ENCODE measurements around the gene NTNG2. TPM values are rescaled to one million over a fixed set of nuclear protein-coding genes. Genes with fewer than 3 reads are reported as not detected.

Gene NTNG2
- polyA plus RNA-seq, 1 donor from 2014 or later: 0.43 TPM

DNA sequence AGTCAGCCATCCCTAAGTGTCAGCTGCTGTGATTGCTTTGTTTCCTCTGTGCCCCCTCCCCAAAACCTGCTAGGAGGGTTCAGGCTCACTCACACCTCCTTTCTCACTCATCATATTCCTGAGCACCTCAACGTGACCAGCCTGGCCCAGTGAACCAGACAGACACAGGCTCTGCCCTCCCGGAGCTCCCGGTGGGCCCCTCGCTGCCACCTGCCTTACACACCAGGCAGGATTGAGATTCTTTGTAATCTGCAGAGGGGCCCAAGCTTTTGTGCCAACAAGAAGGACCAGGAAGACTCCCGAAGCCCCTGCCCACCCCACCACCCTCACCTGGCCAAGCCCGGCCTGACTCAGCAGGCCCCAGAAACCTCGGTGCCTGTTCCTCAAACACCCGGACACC is 87.8 kb downstream of the NTNG2 start:
- Histone ChIP-seq H3K36me3 (ENCODE audit: insufficient read depth, low read length) (no peaks in the 10 kb centered on the region), H3K27me3 (ENCODE audit: insufficient read depth, low read depth, low read length) (no peaks in the 10 kb centered on the region), H4K20me1 (ENCODE audit: insufficient read depth) (no peaks in the 10 kb centered on the region), H2AFZ (ENCODE audit: low read depth, low read length) (no peak overlapping the region), H3F3A (ENCODE audit: insufficient read depth, low read length, poor library complexity, severe bottlenecking) (no peaks in the 10 kb centered on the region), H3K27ac (ENCODE audit: low read length) (no peak overlapping the region), H3K4me2 (ENCODE audit: low read length) (no peak overlapping the region), H3K9me3 (ENCODE audit: low read length) (no peaks in the 10 kb centered on the region), H3K79me2 (replicated peaks; ENCODE audit: insufficient read depth, low read length) (no peaks in the 10 kb centered on the region), H3K9me2 (ENCODE audit: insufficient read depth, low read length) (no peaks in the 10 kb centered on the region), H3K9ac (ENCODE audit: low read length) (no peak overlapping the region), H3K4me3 (ENCODE audit: low read length) (no peak overlapping the region)
- TF ChIP-seq TAF1 (IDR thresholded peaks at IDR 0.05; ENCODE audit: low read depth) (no peak), POLR2AphosphoS5 (IDR thresholded peaks at IDR 0.05) (no peak), EZH2 (IDR thresholded peaks at IDR 0.05; ENCODE audit: borderline replicate concordance, insufficient read depth, low read length, poor library complexity, severe bottlenecking) (no peak), EP300 (conservative IDR thresholded peaks at IDR 0.05; ENCODE audit: poor library complexity, severe bottlenecking) (no peak)
- TF ChIP-seq, protein P1, sequence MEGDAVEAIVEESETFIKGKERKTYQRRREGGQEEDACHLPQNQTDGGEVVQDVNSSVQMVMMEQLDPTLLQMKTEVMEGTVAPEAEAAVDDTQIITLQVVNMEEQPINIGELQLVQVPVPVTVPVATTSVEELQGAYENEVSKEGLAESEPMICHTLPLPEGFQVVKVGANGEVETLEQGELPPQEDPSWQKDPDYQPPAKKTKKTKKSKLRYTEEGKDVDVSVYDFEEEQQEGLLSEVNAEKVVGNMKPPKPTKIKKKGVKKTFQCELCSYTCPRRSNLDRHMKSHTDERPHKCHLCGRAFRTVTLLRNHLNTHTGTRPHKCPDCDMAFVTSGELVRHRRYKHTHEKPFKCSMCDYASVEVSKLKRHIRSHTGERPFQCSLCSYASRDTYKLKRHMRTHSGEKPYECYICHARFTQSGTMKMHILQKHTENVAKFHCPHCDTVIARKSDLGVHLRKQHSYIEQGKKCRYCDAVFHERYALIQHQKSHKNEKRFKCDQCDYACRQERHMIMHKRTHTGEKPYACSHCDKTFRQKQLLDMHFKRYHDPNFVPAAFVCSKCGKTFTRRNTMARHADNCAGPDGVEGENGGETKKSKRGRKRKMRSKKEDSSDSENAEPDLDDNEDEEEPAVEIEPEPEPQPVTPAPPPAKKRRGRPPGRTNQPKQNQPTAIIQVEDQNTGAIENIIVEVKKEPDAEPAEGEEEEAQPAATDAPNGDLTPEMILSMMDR (IDR thresholded peaks at IDR 0.05; ENCODE audit: poor library complexity, severe bottlenecking): no peak

DNA sequence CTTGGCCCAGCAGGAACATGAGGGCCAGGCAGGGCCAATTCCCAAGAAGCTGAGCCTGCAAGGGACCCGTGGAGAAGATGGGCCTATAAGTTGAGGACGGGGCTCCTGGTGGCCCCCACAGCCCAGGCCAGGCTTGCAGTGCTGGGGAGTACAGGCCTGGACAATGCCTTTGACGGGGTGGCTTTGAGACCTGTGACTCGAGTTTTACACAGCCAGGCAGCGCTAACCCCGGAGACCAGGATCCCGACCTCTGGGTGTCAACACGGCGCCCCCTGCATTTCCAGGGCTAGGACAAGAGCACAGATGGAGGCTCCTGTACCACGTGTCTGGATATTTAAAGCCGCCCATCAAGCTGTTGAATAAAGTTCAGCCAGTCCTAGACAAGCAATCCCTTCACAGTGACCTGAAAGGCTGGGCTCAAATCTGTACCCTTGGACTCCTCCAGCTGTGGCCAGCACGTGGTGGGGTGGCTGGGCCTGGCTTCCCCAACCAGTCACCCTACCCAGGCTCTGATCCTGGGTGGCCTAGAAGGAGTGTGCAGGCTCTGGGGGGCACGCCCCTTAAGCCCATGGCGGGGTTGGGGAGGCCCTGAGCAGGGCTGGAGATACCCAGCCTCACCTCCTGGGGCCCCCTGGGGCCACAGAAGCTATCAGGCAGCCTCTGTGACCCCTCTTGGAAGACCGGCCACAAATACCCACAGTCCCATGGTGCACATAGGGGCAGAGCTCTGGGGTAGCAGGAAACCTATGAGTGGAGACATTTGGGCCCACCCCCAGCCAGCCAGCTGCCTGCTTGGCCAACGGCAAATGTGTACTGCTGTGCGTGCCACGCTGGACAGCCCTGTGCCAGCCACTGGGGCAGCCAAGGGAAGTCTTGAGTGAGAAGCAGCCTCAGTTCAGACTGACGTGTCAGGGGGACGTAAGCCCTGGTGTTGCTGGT is 88.7 kb downstream of the NTNG2 start:
- H3K36me3 ChIP-seq (ENCODE audit: insufficient read depth, low read length): no peaks in the 10 kb centered on the region
- H3K9ac ChIP-seq (ENCODE audit: low read length): no peak overlapping the region
- no peak overlapping the region for H2AFZ ChIP-seq (ENCODE audit: low read depth, low read length)
- no peak overlapping the region for H3K4me2 ChIP-seq (ENCODE audit: low read length)
- TF ChIP-seq EZH2 (IDR thresholded peaks at IDR 0.05; ENCODE audit: borderline replicate concordance, insufficient read depth, low read length, poor library complexity, severe bottlenecking) (no peak), POLR2AphosphoS5 (IDR thresholded peaks at IDR 0.05) (no peak), EP300 (conservative IDR thresholded peaks at IDR 0.05; ENCODE audit: poor library complexity, severe bottlenecking) (no peak)
- TF ChIP-seq, protein P2, sequence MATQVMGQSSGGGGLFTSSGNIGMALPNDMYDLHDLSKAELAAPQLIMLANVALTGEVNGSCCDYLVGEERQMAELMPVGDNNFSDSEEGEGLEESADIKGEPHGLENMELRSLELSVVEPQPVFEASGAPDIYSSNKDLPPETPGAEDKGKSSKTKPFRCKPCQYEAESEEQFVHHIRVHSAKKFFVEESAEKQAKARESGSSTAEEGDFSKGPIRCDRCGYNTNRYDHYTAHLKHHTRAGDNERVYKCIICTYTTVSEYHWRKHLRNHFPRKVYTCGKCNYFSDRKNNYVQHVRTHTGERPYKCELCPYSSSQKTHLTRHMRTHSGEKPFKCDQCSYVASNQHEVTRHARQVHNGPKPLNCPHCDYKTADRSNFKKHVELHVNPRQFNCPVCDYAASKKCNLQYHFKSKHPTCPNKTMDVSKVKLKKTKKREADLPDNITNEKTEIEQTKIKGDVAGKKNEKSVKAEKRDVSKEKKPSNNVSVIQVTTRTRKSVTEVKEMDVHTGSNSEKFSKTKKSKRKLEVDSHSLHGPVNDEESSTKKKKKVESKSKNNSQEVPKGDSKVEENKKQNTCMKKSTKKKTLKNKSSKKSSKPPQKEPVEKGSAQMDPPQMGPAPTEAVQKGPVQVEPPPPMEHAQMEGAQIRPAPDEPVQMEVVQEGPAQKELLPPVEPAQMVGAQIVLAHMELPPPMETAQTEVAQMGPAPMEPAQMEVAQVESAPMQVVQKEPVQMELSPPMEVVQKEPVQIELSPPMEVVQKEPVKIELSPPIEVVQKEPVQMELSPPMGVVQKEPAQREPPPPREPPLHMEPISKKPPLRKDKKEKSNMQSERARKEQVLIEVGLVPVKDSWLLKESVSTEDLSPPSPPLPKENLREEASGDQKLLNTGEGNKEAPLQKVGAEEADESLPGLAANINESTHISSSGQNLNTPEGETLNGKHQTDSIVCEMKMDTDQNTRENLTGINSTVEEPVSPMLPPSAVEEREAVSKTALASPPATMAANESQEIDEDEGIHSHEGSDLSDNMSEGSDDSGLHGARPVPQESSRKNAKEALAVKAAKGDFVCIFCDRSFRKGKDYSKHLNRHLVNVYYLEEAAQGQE (IDR thresholded peaks at IDR 0.05; ENCODE audit: borderline replicate concordance): no peak
- no peaks in the 10 kb centered on the region for H3F3A ChIP-seq (ENCODE audit: insufficient read depth, low read length, poor library complexity, severe bottlenecking)
- no peaks in the 10 kb centered on the region for H3K9me2 ChIP-seq (ENCODE audit: insufficient read depth, low read length)
- H3K4me3 ChIP-seq (ENCODE audit: low read length): no peak overlapping the region
- no peak overlapping the region for H3K27ac ChIP-seq (ENCODE audit: low read length)
- no peaks in the 10 kb centered on the region for H4K20me1 ChIP-seq (ENCODE audit: insufficient read depth)
- no peaks in the 10 kb centered on the region for H3K27me3 ChIP-seq (ENCODE audit: insufficient read depth, low read depth, low read length)
- H3K9me3 ChIP-seq (ENCODE audit: low read length): no peaks in the 10 kb centered on the region
- no peaks in the 10 kb centered on the region for H3K79me2 ChIP-seq (replicated peaks; ENCODE audit: insufficient read depth, low read length)

DNA sequence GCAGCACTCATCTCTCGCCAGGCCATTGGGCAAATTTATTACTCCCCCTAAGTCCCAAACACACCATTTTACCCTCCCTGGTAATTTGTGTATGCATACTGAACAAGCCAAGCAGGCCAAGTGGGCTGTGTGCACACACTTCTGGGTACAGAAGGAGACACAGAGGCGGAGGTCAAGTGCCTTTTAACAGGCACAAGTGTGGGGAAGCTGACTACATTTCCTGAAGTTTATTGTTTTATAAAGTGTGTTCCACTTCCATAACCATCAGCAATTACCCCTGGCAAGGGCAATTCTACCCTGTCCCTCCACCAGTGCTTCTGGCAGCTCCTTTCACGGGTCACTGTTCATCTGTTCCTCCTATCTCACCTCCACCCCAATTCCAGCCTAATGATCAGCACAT is 99.0 kb downstream of the NTNG2 start:
- Histone ChIP-seq H3K4me3 (ENCODE audit: low read length) (no peak overlapping the region), H4K20me1 (ENCODE audit: insufficient read depth) (no peaks in the 10 kb centered on the region), H3K27me3 (ENCODE audit: insufficient read depth, low read depth, low read length) (no peaks in the 10 kb centered on the region), H3F3A (ENCODE audit: insufficient read depth, low read length, poor library complexity, severe bottlenecking) (no peaks in the 10 kb centered on the region), H3K79me2 (replicated peaks; ENCODE audit: insufficient read depth, low read length) (no peaks in the 10 kb centered on the region), H3K9me3 (ENCODE audit: low read length) (no peaks in the 10 kb centered on the region), H3K4me2 (ENCODE audit: low read length) (no peak overlapping the region), H3K9me2 (ENCODE audit: insufficient read depth, low read length) (no peaks in the 10 kb centered on the region), H3K27ac (ENCODE audit: low read length) (no peak overlapping the region), H2AFZ (ENCODE audit: low read depth, low read length) (no peak overlapping the region), H3K9ac (ENCODE audit: low read length) (no peak overlapping the region), H3K36me3 (ENCODE audit: insufficient read depth, low read length) (no peaks in the 10 kb centered on the region)
- TF ChIP-seq POLR2AphosphoS5 (IDR thresholded peaks at IDR 0.05): no peak
- no peak for TF ChIP-seq MXI1 (conservative IDR thresholded peaks at IDR 0.05; ENCODE audit: poor library complexity, severe bottlenecking)
- TF ChIP-seq SMC3 (conservative IDR thresholded peaks at IDR 0.05; ENCODE audit: poor library complexity): no peak
- no peak for TF ChIP-seq TAF1 (IDR thresholded peaks at IDR 0.05; ENCODE audit: low read depth)
- TF ChIP-seq, protein P2 (IDR thresholded peaks at IDR 0.05; ENCODE audit: borderline replicate concordance): no peak
- no peak for TF ChIP-seq EZH2 (IDR thresholded peaks at IDR 0.05; ENCODE audit: borderline replicate concordance, insufficient read depth, low read length, poor library complexity, severe bottlenecking)
- no peak for TF ChIP-seq EP300 (conservative IDR thresholded peaks at IDR 0.05; ENCODE audit: poor library complexity, severe bottlenecking)
- TF ChIP-seq, protein P1 (IDR thresholded peaks at IDR 0.05; ENCODE audit: poor library complexity, severe bottlenecking): no peak

Data from neural cell (in vitro differentiated cells).